GM19324 (cell line): Measurements from ENCODE around the gene HEXIM2.

Experiments
- ATAC-seq: cut with Tn5 transposase; IDR thresholded peaks from one replicate; pipeline ENCODE4 v1.9.1; 2021; ENCODE audit warnings: mild to moderate bottlenecking, moderate library complexity; ENCODE audit not compliant: unreplicated experiment, low FRiP score

Gene HEXIM2

DNA sequence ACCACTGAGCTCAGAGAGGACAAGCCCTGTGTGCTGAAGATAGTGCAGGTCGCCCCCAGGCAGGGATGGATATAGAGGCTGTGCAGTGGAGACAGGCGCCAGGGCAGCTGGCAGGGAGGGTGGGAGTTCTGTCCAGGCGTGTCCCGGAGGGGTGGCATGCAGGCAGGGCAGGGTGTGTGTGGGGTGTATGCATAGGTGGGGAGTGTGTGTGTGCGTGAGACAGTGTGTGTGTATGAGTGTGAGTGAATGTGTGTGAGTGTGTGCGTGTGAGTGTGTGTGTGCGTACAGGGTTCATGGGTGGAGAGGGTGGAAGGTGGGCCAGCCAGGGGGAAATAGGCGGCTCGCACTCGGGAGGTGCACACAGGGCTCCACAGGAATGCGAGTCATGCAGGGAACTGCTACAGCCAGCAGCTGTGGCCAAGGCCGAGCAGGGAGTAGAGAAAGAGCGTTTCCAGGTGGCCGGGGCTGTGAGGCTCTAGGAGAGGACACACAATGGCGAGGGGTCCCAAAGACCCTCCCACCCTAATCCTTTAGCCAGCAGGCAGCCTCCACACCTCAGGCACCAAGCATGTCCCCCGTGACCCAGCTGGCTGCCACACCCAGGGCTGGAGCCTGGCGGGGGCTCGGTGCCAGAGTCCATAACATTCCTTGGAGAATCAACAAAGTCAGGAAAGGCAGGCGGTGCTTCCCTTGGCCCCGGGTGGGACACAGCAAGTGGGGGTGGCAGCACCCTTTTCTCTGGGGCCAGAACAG is 34.0 kb upstream of the HEXIM2 start:
- ATAC-seq, result no peak

- ATAC-seq, result no peak
These were observed 33.3 kb upstream of the HEXIM2 start for GRCh38 chr17:45128331-45128730.

DNA sequence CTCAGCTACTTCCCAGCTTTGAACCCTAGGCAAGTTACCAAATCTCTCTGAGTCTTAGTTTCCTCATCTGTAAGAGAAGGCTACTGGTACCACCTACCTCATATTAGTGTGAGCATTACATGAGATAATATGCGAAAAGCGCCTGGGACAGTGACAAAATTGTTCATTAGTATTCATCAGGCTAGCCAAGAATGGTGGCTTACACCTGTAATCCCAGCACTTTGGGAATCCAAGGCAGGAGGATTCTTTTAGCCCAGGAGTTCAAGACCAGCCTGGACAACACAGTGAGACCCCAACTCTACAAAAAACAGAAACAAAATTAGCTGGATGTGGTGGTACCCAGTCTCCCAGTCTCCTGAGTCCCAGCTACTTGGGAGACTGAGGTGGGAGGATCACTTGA is 32.7 kb upstream of the HEXIM2 start:
- no peak for ATAC-seq

GRCh38 chr17:45129426-45129939 is 32.2 kb upstream of the HEXIM2 start:
- no peak for ATAC-seq

DNA sequence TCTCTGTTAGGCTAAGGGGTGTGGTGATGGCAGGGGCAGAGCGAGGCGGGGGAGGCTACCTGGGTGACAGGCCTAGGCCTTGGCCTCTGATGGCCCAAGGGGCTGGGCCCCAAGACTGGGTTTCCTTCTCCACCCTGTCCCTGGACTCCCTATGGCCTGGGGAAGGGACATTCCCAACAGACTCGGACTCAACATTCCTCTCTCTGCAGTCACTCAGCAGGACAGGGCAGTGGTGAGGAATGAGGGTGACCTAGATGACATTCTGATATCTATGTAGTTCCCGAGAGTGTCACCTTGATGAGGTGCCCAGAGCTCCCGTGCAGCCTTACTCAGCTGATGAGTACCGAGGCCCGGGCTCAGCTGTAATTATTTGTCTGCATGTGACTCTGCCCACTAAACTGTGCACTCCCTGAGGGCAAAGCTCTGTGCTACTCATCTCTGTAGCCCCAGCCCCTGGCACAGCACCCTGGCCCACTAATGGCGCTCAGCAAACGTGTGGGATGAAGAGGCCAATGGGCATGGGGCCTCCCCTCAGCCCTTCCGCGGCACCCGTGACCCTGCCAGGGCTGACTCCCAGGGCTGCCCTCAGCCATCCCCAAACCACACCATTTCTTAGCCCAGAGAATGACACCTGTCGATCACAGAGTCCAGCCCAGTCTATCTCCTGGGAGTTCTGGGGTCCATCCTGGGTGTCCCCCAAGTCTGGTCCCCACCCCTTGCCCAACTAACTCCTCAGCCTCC is 31.6 kb upstream of the HEXIM2 start:
- no peak for ATAC-seq

DNA sequence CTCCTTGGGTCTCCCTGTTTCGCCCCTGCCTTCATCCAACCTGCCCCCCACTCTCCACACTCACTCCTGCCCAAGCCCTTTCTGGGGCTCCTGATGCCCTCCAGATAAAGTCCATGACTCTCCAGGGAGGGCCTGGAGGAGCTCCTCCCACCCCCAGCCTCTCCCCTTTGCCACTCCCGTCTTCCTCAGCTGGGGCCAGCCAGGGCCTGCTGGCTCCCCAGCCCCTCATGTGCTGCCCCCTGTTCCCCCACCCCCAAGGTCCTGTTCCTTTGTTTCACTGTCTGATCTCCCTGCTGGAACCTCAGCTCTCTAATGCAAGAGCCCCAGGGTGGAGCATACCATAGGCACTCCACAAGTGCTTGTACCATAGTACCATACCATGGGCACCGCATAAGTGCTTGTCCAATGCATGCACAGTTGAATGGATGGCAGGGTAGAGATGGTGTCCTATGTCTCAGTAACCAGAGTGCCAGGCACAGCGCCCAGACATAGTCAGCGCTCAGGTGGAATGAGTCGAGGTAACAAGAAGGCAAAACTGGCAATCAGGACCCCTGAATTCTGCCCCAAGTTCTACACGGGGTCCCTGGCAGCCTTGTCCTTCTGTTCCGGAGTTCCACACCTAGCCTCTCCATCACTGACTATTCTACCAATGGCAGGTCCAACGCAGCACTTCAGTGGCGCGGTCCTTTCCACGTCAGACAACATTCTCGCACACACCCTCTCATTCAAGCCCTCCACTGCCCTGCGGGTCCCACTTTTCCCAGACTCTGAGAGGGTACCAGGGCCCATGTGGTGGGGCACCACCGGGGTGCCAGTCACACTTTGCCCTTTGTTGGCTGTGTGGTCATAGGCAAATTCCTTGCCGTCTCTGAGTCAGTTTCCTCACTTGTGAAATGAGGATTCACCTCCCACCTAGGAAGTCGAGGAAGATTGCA is 30.7 kb upstream of the HEXIM2 start:
- no peak for ATAC-seq

GRCh38 chr17:45131616-45132319 is 29.9 kb upstream of the HEXIM2 start:
- ATAC-seq, result no peak

DNA sequence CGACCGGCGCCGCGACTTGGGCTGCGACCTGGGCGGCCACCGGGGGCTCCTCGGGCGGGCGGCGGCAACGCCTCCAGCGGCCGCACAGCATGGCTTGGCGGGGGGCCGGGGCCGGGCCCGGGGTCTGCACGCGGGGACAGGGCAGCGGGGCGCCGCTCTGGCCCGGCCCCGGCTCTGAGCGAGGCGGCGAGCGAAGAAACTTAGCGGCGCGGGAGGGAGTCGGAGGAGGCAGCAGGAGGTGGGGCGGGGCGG is 29.4 kb upstream of the HEXIM2 start, which contains the start of gene PLCD3:
Gene PLCD3, minus strand, starts transcription at position 196 of the 252 bp plus-strand sequence. Its CDS starts 105 bp downstream, at position 91.
- ATAC-seq, result peak; percentile 22

GRCh38 chr17:45132572-45133463 is 28.9 kb upstream of the HEXIM2 start:
- ATAC-seq, result peak; percentile 29

- peak; percentile 72 for ATAC-seq
These were observed 26.3 kb upstream of the HEXIM2 start, which contains the start of gene ACBD4 for GRCh38 chr17:45135192-45135977. Gene ACBD4, plus strand, starts transcription at chr17:45135687. Its CDS starts 458 bp downstream, at chr17:45136145.

GRCh38 chr17:45135978-45136791 is 25.5 kb upstream of the HEXIM2 start:
- no peak for ATAC-seq

DNA sequence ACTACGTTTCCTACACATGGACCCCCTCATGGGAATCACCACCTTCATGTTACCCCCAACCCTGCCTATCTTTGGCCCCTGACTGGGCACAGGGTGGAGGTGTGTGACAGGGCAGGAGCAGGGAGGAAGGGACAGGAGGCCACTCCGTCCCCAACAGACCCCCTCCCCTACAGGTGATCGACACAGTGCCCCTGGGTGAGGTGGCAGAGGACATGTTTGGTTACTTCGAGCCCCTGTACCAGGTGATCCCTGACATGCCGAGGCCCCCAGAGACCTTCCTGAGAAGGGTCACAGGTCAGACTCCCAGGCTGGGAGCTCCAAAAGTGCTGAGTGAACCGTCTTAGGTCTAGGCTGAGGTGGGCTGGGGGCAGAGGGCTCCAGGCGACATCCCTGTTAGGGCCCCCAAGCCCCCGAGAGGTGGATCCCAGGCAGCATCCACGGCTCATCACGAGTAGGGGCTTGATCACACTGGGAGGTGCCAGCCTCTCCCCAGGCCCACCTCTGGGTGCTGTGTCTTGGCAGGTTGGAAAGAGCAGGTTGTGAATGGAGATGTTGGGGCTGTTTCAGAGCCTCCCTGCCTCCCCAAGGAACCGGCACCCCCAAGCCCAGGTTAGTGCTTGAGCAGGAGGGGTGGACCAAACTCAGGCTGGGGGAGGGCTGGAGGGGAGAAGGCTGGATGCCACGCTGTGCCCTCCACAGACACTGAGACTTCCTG is 24.7 kb upstream of the HEXIM2 start:
- no peak for ATAC-seq

GRCh38 chr17:45137561-45138305 is 23.9 kb upstream of the HEXIM2 start:
- no peak for ATAC-seq

DNA sequence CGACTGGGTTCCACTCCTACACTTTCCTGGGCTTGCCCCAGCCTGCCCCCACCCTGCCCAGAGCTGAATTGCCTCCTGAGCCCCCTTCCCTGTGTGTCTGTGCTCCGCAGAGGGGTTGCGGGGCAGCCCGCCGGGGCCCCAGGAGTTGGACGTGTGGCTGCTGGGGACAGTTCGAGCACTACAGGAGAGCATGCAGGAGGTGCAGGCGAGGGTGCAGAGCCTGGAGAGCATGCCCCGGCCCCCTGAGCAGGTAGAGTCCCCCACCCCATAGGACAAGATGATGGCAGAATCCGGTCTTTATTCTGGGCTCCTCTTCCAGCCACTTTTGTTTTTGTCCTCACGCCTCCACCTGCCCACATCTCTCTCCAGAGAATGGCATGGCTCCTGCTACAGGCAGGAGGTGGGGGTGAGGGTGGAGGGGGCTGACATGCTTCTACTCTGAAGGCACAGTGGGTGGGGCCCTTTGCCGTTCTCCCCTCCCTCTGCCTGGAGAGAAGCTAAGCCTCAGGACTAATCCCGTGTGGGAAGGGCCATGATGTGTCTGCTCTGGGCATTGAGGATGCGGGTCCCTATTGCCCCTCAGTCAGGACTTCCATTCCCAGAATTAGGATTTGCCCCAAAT is 22.7 kb upstream of the HEXIM2 start:
- no peak for ATAC-seq

- no peak for ATAC-seq
These were observed 22.1 kb upstream of the HEXIM2 start for GRCh38 chr17:45139533-45139920.
